Suppressor macrophage treated with lipopolysaccharide for 4 hours (primary cell): ENCODE measurements around the gene KCNN1.
A peak's percentile ranks its signal among the peaks of the same experiment; 100 is the strongest.
"Not testable (repeated sequence)": the region's sequence is repeated elsewhere in the genome, so short reads cannot be mapped to it uniquely, and the experiment has no call there.

Experiments used
- DNase-seq: peaks from one replicate; pipeline ENCODE4 v3.0.0-alpha.2; 2020

The KCNN1 gene

GRCh38 chr19:18031401-18031800 lies 64.5 kb downstream of the KCNN1 start:
- peak; percentile 56 for DNase-seq

- not testable (repeated sequence) for DNase-seq
These were observed 65.2 kb downstream of the KCNN1 start for GRCh38 chr19:18032102-18032501.

DNA sequence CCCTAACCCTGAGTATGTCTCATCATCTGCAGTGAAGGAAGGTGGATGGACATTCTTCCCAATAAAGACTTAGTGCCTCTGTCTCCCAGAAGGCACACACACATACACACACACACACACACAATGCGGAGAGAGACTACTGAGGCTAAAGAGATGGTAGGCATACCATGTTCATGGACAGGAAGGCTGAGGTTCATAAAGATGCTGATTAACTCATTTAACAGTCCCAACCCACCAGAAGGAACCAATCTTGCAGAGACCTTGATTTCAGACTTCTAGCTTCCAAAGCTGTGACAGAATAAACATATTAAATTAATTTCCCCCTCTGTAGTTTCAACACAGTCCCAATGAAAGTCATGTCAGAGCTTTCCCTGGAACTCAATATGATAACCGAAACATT lies 74.1 kb downstream of the KCNN1 start:
- no peak for DNase-seq

GRCh38 chr19:18043676-18044075 lies 76.8 kb downstream of the KCNN1 start:
- no peak for DNase-seq

GRCh38 chr19:18044825-18045304 lies 78.0 kb downstream of the KCNN1 start:
- peak; percentile 95 for DNase-seq

GRCh38 chr19:18045307-18046050 lies 78.6 kb downstream of the KCNN1 start:
- DNase-seq, result no peak

- no peak for DNase-seq
These were observed 79.3 kb downstream of the KCNN1 start for GRCh38 chr19:18046059-18046718.

GRCh38 chr19:18049385-18049784 lies 82.5 kb downstream of the KCNN1 start:
- peak; percentile 75 for DNase-seq
